ENCODE data around the gene MED31. TPM values are rescaled to one million over a fixed set of nuclear protein-coding genes. Genes with fewer than 3 reads are reported as not detected.

The MED31 gene
- total RNA-seq, 6 experiments from 2014 or later: 19.5 to 23.9 (median 20.0) TPM

DNA sequence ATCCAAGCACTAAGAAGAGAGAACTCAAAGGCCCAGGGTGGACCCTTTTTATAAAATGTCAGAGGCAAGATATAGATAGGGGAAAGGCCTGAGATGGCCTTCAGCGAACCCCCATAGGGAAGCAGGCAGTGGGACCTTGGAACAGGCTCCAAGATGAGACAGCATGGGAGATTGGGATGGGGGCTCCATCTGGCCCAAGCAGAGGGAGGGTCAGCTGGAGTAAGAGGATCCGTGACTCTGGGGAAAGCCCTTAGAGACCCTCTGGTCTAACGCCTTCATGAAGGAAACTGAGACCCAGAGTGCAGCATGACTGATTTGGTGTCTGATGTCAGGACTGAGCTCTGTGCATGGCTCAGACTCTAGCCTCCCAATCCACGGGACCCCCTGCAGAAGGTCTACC, 30.9 kb upstream of the MED31 start:
- no peaks in the 10 kb centered on the region for H3K36me3 Mint-ChIP-seq (ENCODE audit: low read depth)
- no peak for DNase-seq
- no peak overlapping the region for H3K4me3 Mint-ChIP-seq
- no peaks in the 10 kb centered on the region for H3K4me1 Mint-ChIP-seq (ENCODE audit: low read depth)
- H3K9me3 Mint-ChIP-seq: no peaks in the 10 kb centered on the region
- TF ChIP-seq, protein P1, sequence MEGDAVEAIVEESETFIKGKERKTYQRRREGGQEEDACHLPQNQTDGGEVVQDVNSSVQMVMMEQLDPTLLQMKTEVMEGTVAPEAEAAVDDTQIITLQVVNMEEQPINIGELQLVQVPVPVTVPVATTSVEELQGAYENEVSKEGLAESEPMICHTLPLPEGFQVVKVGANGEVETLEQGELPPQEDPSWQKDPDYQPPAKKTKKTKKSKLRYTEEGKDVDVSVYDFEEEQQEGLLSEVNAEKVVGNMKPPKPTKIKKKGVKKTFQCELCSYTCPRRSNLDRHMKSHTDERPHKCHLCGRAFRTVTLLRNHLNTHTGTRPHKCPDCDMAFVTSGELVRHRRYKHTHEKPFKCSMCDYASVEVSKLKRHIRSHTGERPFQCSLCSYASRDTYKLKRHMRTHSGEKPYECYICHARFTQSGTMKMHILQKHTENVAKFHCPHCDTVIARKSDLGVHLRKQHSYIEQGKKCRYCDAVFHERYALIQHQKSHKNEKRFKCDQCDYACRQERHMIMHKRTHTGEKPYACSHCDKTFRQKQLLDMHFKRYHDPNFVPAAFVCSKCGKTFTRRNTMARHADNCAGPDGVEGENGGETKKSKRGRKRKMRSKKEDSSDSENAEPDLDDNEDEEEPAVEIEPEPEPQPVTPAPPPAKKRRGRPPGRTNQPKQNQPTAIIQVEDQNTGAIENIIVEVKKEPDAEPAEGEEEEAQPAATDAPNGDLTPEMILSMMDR (IDR thresholded peaks at IDR 0.05): no peak
- peaks cover 41% of the 10 kb centered on the region for H3K27me3 Mint-ChIP-seq (ENCODE audit: insufficient read depth)
- no peak overlapping the region for H3K27ac Mint-ChIP-seq

DNA sequence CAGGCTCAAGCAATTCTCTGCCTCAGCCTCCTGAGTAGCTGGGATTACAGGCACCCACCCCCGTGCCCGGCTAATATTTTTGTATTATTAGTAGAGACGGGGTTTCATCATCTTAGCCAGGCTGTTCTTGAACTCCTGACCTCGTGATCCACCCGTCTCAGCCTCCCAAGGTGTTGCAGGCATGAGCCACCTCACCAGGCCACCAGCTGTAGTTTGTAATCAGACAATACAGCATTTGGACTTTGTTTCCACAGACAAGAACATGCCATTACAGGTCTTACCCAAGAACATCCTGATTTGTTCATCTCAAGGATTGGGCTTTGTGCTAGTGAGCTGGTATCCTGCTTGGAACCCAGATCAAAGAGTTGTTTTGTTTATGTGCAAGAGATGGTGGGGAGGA, 30.3 kb upstream of the MED31 start:
- Mint-ChIP-seq H3K9me3 (no peaks in the 10 kb centered on the region), H3K27ac (no peak overlapping the region), H3K4me3 (no peak overlapping the region), H3K27me3 (ENCODE audit: insufficient read depth) (peaks cover 39% of the 10 kb centered on the region), H3K36me3 (ENCODE audit: low read depth) (no peaks in the 10 kb centered on the region), H3K4me1 (ENCODE audit: low read depth) (no peaks in the 10 kb centered on the region)
- TF ChIP-seq, protein P1 (IDR thresholded peaks at IDR 0.05): no peak
- DNase-seq: no peak

DNA sequence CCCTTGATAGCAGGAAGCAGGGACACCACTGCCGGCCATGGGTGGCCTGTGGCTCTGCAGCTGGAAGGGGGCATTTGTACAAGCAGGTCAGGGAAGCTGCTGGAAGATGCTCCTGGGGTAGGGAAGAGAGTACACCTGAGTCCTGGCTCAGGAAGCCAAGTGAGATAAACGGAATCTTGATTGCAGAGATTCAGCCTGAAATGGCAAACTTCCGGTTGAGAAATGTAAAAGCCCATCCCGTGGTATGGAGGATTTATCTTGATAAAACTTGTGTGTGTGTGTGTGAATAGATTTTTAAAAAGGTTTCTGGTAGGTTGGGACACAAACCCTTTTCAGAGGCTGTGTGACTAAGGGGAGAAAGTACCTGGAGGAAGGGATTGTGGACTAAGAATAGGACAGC, 29.8 kb upstream of the MED31 start:
- Mint-ChIP-seq H3K4me1 (ENCODE audit: low read depth) (no peaks in the 10 kb centered on the region), H3K9me3 (no peaks in the 10 kb centered on the region), H3K36me3 (ENCODE audit: low read depth) (no peaks in the 10 kb centered on the region), H3K4me3 (no peak overlapping the region), H3K27ac (no peak overlapping the region), H3K27me3 (ENCODE audit: insufficient read depth) (peaks cover 37% of the 10 kb centered on the region)
- TF ChIP-seq, protein P1 (IDR thresholded peaks at IDR 0.05): no peak
- DNase-seq: no peak

DNA sequence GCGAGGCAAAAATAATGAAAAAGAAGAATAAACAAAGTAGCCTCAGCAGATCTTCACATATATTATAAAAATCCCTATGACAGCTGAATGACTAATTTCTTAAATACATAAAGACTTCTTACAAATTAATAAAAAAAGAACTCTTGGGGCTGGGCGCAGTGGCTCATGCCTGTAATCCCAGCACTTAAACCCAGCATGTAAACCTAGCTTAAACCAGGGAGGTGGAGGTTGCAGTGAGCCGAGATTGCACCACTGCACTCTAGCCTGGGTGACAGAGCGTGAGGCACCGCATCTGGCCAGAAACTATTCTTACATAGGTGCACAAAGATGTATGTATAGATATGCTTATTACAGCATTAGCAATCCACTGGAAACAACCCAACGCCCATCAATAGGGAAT, 27.8 kb upstream of the MED31 start:
- Mint-ChIP-seq H3K4me3 (no peak overlapping the region), H3K4me1 (ENCODE audit: low read depth) (no peaks in the 10 kb centered on the region), H3K36me3 (ENCODE audit: low read depth) (no peaks in the 10 kb centered on the region), H3K27ac (no peak overlapping the region), H3K27me3 (ENCODE audit: insufficient read depth) (peaks cover 33% of the 10 kb centered on the region), H3K9me3 (no peaks in the 10 kb centered on the region)
- DNase-seq: no peak
- TF ChIP-seq, protein P1 (IDR thresholded peaks at IDR 0.05): no peak

DNA sequence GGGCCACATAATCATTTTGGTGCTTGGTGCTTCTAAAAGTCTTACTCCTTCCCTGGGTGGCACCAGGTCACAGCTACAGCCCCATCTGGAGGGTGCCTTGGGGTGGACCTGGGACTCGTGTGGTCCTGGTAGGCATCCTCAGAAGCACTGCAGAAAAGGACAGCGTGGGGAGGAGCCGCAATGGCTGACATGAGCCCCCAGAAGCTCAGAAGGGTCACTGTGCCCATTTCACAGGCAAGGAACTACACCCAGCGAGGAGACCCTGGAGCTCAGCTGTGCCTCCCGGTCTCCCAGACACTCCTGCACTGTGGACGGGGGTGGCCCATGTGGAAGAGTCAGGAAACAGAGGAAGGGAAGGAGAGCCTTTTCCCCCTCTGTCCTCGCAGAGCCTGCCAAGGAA, 26.5 kb upstream of the MED31 start:
- Mint-ChIP-seq H3K27ac (no peak overlapping the region), H3K9me3 (no peaks in the 10 kb centered on the region), H3K36me3 (ENCODE audit: low read depth) (no peaks in the 10 kb centered on the region), H3K27me3 (ENCODE audit: insufficient read depth) (peaks cover 30% of the 10 kb centered on the region), H3K4me3 (no peak overlapping the region), H3K4me1 (ENCODE audit: low read depth) (no peaks in the 10 kb centered on the region)
- no peak for DNase-seq
- TF ChIP-seq, protein P1 (IDR thresholded peaks at IDR 0.05): no peak

Data from HFFc6 (cell line).